ENCODE data around the gene TBCEL. TPM values are rescaled to one million over a fixed set of nuclear protein-coding genes. Genes with fewer than 3 reads are reported as not detected.

Gene TBCEL
- total RNA-seq, 2 experiments from 2014 or later = 11.8 to 13.1 TPM

DNA sequence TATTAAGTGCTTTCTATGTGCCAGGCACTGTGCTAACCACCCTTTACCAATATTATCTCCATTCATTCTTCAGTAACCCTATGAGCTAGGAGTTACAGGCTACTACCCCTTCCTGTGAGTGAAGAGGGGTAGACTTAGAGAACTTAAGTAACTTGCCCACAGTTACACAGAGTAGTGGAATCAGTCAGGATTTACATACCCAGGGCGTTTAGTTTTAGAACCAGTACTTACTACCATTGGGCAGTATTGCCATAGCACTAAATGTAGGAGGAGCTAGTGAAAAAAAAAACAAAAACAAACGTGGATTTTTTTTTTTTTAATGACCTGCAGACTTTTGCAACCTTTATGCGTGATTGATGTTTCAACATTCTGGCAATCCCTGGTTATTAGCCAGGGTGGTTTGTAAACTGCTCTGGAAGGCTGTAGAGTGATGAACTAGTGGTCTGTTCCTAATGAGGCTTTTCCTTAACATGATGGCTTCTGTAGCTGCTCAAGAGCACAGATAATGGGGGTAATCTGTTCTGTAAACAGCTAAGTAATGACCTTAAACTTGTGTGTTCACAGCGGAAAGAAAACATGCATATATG is 11.4 kb downstream of the TBCEL start:
- peaks cover 19% of the 10 kb centered on the region for H3K4me1 Mint-ChIP-seq
- ChIA-PET CTCF (interaction anchor here (0.9 to 1.9 kb wide), 3 partner anchors 11 to 159 kb away, joined by 3 to 6 read pairs (median 4); partner anchors contain the start of gene TBCEL), POLR2A (interaction anchor here (1.3 kb wide), 1 partner anchor 10 kb away, joined by 6 read pairs; no protein-coding TSS in a partner anchor)
- H3K9me3 Mint-ChIP-seq = no peaks in the 10 kb centered on the region
- DNase-seq = no peak
- no peak overlapping the region for H3K4me3 Mint-ChIP-seq
- no peak overlapping the region for H3K27ac Mint-ChIP-seq
- H3K36me3 Mint-ChIP-seq (ENCODE audit: low read depth) = peaks cover 5% of the 10 kb centered on the region
- H3K27me3 Mint-ChIP-seq = peaks cover 1% of the 10 kb centered on the region

DNA sequence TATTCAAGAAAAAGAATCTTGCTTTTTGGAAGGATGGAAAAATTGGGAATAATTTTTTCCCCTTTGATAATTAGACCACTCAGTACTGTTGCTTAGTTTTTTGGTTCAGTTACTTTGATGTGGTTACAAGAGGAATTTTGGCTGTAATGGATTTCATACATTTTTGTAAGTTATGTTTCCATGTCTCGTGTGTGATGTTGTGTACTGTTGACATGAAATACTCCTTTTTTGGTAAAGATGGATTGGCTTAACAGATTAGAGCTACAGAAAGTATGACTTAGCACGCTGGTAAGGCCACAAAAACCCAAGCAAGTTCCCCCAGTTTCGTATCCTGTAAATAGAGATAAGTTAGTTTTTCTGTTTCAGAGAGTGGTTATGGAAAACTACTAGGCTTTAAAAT is 11.9 kb downstream of the TBCEL start:
- POLR2A ChIA-PET = no interaction called here
- CTCF ChIA-PET = no interaction called here
- Mint-ChIP-seq H3K9me3 (no peaks in the 10 kb centered on the region), H3K4me1 (peaks cover 16% of the 10 kb centered on the region), H3K4me3 (no peak overlapping the region), H3K36me3 (ENCODE audit: low read depth) (peaks cover 3% of the 10 kb centered on the region), H3K27me3 (peaks cover 1% of the 10 kb centered on the region), H3K27ac (no peak overlapping the region)
- no peak for DNase-seq

DNA sequence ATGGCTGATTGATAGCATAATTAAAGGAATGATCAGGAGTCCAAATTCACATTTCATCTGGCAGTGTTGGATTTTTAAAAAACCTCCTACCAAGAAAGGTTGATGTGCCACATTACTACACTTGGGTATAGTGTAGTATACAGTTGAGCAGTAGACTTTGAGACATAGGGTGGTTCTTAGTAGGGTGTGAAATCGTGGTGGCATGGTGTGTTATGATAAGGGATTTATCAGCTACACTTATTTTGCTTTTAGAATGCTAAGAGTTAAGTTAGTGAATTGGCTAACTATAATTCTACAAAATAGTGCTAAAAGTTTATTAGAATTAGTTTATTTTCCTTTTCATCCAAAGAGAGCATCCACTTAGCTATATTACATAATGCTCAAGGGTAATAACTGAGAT is 13.1 kb downstream of the TBCEL start:
- Mint-ChIP-seq H3K4me1 (peaks cover 16% of the 10 kb centered on the region), H3K27me3 (peaks cover 1% of the 10 kb centered on the region), H3K27ac (no peak overlapping the region), H3K36me3 (ENCODE audit: low read depth) (peaks cover 3% of the 10 kb centered on the region), H3K4me3 (no peak overlapping the region), H3K9me3 (no peaks in the 10 kb centered on the region)
- DNase-seq = no peak
- POLR2A ChIA-PET = no interaction called here
- CTCF ChIA-PET = no interaction called here

DNA sequence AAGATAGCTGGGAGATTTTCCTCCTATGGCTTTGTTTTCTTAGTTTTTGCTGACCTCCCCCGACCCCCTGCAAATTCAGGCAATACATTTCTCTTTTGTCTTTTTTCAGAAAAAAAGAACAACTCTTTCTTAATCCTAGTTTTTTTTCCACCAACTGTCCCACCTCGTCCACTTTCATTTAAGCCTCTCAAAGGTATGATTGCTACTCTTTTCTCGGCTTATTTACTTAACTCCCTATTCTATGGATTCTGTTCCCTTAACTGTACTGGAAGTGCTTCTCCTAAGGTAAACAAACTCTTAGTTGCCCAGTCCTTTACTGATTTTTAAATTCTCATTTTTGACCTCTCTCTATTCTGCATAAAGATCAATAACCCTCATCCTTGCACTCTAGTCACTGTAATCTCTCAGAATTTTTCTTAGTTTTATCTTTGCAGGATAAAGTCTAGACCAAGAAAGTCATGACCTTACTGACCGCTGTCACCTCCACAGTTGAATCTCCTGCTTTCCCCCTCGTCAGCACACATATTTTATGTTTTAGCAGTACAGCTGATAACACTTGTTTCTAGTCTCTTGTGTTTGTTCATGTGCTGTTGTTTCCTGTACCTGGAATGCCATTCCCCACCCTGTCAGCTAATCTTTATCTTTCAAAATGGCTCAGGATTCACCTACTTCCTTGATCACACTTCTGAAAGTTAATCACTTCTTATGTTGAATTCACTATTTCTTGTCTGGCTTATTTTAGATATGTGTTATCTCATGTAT is 14.9 kb downstream of the TBCEL start:
- H3K9me3 Mint-ChIP-seq = no peaks in the 10 kb centered on the region
- no peak overlapping the region for H3K4me3 Mint-ChIP-seq
- DNase-seq = no peak
- ChIA-PET CTCF (interaction anchor here (1.8 kb wide), 1 partner anchor 156 kb away, joined by 4 read pairs; no protein-coding TSS in a partner anchor), POLR2A (interaction anchor here (1.1 kb wide), 1 partner anchor 10 kb away, joined by 3 read pairs; no protein-coding TSS in a partner anchor)
- H3K36me3 Mint-ChIP-seq (ENCODE audit: low read depth) = peaks cover 3% of the 10 kb centered on the region
- no peak overlapping the region for H3K27ac Mint-ChIP-seq
- peaks cover 16% of the 10 kb centered on the region for H3K4me1 Mint-ChIP-seq
- H3K27me3 Mint-ChIP-seq = peaks cover 1% of the 10 kb centered on the region

DNA sequence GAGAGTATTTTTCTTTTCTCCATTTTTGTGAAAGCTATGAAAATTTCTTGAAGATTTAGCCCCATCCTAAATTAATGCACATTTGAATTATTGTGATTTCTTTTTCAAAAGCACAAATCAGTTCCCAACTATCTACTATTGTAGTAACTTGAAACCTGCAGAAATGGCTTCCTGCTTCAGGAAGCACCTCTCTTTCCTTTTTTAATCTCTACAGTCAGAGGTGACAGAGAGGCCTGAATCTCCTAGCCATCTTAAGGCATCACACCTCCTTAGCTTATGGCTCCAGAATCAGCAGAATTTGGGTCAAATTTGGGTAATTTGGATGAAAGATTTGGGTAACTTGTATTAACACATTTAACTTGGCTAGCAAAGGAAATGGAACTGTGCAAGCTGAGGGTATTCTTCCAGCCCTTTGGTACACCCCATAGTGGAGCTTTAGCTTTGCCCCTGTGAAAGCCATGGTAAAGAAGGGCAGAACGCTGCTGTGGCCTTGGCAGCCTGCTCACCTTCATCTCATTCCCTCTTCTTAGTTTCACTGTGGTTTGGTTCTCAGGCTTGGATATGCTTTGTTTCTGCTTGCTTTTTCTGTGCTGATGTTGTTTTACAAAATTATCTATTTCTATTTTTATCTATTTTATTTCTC is 16.2 kb downstream of the TBCEL start:
- no peak for DNase-seq
- CTCF ChIA-PET = no interaction called here
- H3K36me3 Mint-ChIP-seq (ENCODE audit: low read depth) = peaks cover 3% of the 10 kb centered on the region
- H3K4me1 Mint-ChIP-seq = peaks cover 15% of the 10 kb centered on the region
- POLR2A ChIA-PET = no interaction called here
- H3K27me3 Mint-ChIP-seq = peaks cover 1% of the 10 kb centered on the region
- H3K9me3 Mint-ChIP-seq = no peaks in the 10 kb centered on the region
- no peak overlapping the region for H3K27ac Mint-ChIP-seq
- H3K4me3 Mint-ChIP-seq = no peak overlapping the region

DNA sequence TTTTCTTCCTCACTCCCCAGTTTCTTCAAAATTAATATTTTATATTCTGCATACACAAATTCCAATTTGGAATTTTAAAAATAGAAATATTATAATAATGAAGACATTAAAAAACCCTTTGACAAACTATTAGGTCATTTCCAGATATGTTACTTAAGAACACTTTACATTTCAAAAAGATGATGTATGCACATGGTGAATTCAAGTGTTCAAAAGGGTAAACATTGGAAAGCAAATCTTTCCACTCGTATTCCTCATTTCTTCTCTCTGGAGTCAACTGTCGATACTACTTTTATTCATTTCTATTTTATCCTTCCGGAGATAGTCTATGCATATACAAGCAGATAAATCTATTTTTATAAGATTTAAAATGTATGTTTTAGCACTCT is 16.7 kb downstream of the TBCEL start:
- CTCF ChIA-PET = no interaction called here
- peaks cover 10% of the 10 kb centered on the region for H3K4me1 Mint-ChIP-seq
- POLR2A ChIA-PET = no interaction called here
- no peak overlapping the region for H3K4me3 Mint-ChIP-seq
- no peaks in the 10 kb centered on the region for H3K9me3 Mint-ChIP-seq
- H3K27ac Mint-ChIP-seq = no peak overlapping the region
- H3K36me3 Mint-ChIP-seq (ENCODE audit: low read depth) = peaks cover 3% of the 10 kb centered on the region
- H3K27me3 Mint-ChIP-seq = peaks cover 1% of the 10 kb centered on the region
- DNase-seq = no peak

DNA sequence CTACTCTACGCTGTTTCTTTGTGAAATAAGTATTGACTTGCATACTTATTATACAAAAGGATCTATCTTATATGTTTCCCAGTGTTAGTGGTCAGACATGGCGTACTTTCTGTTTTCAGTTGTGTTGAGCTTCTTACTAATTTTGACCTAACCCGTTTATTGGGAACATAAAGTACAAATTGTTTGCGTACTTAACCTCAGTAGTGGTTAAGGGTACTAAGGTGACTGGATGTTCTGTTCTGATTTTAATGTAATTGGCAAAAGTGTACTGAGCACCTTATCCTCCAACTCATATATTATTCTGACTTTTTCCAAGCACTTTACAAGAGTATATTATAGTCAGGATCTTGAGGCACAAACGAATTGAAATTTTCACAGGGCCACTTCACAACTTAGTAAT is 17.2 kb downstream of the TBCEL start:
- peaks cover 5% of the 10 kb centered on the region for H3K4me1 Mint-ChIP-seq
- DNase-seq = no peak
- ChIA-PET CTCF (no interaction called here), POLR2A (no interaction called here)
- no peak overlapping the region for H3K27ac Mint-ChIP-seq
- H3K4me3 Mint-ChIP-seq = no peak overlapping the region
- no peaks in the 10 kb centered on the region for H3K9me3 Mint-ChIP-seq
- H3K27me3 Mint-ChIP-seq = peaks cover 1% of the 10 kb centered on the region
- peaks cover 3% of the 10 kb centered on the region for H3K36me3 Mint-ChIP-seq (ENCODE audit: low read depth)

DNA sequence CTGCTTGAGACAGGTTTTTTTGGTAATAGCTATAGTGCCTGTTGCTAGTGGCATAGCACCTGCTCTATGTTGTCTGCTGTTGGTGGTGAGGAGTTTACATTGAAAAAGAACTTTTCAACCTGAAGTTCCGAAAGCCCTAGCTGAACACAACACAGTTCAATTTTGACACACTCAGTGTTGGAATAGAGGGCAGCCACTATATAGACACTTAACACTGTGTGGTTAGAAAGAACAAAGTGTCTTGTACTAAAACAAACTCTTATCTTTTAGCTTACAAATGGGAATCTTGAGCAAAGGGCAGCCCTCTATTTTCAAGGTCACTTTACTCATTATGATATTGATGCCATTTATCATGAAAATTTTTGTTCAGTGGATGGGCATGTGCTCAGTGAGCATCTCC is 18.4 kb downstream of the TBCEL start:
- Mint-ChIP-seq H3K4me3 (no peak overlapping the region), H3K9me3 (no peaks in the 10 kb centered on the region), H3K4me1 (no peaks in the 10 kb centered on the region), H3K36me3 (ENCODE audit: low read depth) (peaks cover 8% of the 10 kb centered on the region), H3K27me3 (peaks cover 1% of the 10 kb centered on the region), H3K27ac (no peak overlapping the region)
- ChIA-PET CTCF (no interaction called here), POLR2A (no interaction called here)
- no peak for DNase-seq

DNA sequence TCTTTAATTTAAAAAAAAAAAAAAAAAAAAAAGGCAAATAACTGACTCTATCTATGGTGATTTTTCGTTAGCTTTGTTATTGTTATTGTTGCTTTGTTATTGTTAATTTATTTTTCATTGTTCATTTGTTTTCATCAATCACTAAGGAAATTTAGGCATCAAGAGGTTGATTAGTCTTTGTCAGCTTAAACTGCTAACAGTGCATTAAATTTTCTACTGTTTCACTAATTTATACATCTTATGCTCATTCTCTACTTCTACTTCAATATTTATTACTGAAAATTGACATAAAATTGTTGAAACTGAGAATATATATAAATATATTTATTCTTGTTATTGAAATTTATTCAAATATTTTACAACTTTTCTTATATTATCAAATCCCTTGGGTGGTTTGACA is 24.0 kb downstream of the TBCEL start:
- DNase-seq = no peak
- POLR2A ChIA-PET = interaction anchor here (0.9 kb wide), 1 partner anchor 10 kb away, joined by 3 read pairs; no protein-coding TSS in a partner anchor
- CTCF ChIA-PET = no interaction called here
- Mint-ChIP-seq H3K27me3 (no peaks in the 10 kb centered on the region), H3K4me1 (no peaks in the 10 kb centered on the region), H3K27ac (no peak overlapping the region), H3K9me3 (no peaks in the 10 kb centered on the region), H3K4me3 (no peak overlapping the region), H3K36me3 (ENCODE audit: low read depth) (peaks cover 18% of the 10 kb centered on the region)

DNA sequence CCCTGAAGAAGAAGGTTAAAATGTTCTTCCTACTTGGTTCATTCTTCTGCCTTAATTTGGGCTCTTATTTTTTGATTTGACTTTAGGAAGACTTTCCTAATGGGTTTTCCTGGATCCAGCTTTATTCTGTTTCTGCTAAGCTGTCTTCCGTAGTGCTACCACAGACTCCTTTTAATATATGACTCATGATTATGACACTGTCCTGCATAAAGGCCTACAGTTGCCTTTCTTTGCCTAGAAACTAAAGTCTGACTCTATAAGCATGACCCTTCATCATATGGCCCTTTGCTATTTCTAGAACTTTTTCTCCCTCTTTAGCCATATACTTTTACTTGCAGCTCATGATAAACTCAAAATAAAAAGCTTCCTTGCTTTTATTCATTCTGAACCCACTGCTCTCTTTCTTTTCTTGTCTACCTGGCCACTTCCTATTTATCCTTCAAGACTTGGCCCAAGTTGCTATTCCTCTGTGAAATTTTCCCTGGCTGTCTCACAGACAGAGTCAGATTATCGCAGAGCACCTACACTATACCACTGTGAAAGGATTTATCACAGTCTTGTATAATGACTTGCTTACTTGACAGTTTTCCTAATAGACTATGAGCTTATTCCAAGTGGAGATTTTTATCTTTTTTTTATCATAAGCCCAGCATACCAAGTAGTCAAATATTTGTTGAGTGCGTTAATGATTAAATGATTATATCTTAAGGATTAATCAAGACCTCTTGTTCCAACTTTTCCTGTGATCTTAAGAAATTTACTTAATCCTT is 24.7 kb downstream of the TBCEL start:
- H3K9me3 Mint-ChIP-seq = no peaks in the 10 kb centered on the region
- no peaks in the 10 kb centered on the region for H3K27me3 Mint-ChIP-seq
- ChIA-PET CTCF (no interaction called here), POLR2A (interaction anchor here (0.9 kb wide), 1 partner anchor 10 kb away, joined by 3 read pairs; no protein-coding TSS in a partner anchor)
- no peak overlapping the region for H3K27ac Mint-ChIP-seq
- H3K4me3 Mint-ChIP-seq = no peak overlapping the region
- peaks cover 23% of the 10 kb centered on the region for H3K36me3 Mint-ChIP-seq (ENCODE audit: low read depth)
- no peaks in the 10 kb centered on the region for H3K4me1 Mint-ChIP-seq
- DNase-seq = no peak

DNA sequence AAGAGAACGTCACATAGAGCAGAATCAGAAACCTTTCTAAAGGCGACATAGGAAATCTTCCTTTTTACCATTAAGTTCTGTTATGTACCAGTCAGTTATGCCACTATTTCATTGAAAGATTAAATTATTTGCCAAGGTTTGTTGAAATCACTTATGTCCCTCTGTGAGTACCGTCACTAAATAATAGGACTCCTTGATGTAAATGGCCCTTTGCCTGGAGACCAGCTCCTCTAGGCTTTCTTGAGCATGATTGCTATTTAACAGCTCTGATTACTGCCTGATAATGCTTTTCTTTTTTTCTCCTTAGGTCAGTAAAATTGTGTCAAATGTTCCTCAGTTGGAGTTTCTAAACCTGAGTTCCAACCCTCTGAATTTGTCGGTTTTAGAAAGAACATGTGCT is 29.3 kb downstream of the TBCEL start:
- H3K27ac Mint-ChIP-seq = no peak overlapping the region
- no peaks in the 10 kb centered on the region for H3K9me3 Mint-ChIP-seq
- CTCF ChIA-PET = no interaction called here
- POLR2A ChIA-PET = no interaction called here
- peaks cover 4% of the 10 kb centered on the region for H3K4me1 Mint-ChIP-seq
- peaks cover 39% of the 10 kb centered on the region for H3K36me3 Mint-ChIP-seq (ENCODE audit: low read depth)
- no peak overlapping the region for H3K4me3 Mint-ChIP-seq
- no peaks in the 10 kb centered on the region for H3K27me3 Mint-ChIP-seq
- DNase-seq = no peak

DNA sequence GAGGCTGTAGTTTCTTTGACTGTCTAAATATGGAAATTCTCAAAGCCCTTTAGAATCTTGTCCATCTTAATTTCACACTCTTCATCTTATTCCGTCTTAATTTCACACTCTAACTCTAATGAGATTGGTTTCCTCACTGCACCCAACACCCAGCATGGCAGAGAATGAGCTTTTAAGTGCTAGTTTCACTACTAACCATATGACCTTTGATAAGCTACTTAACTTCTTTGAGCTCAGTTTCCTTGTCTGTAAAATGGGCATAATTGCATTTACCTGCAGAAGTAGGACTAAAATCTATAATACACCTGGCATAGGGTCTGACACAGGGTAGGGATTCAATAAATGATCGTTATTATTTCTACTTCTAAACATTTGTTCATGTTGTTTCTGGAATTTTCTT is 30.4 kb downstream of the TBCEL start:
- no peak for DNase-seq

DNA sequence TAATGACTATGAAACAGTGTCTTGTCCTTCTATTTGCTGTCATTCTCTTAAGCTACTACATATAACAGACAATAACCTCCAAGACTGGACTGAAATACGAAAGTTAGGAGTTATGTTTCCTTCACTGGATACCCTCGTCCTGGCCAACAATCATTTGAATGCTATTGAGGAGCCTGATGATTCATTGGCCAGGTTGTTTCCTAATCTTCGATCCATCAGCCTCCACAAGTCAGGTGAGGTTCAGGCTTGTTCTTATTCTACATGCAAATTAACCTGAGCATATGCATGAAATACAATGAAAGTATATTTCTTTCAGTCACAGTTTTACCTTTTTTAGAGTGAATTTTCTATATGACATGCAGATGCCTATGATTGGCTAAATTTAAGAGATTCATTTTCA is 31.2 kb downstream of the TBCEL start:
- peaks cover 11% of the 10 kb centered on the region for H3K4me1 Mint-ChIP-seq
- H3K27me3 Mint-ChIP-seq = no peaks in the 10 kb centered on the region
- CTCF ChIA-PET = no interaction called here
- no peak for DNase-seq
- no peak overlapping the region for H3K27ac Mint-ChIP-seq
- peaks cover 37% of the 10 kb centered on the region for H3K36me3 Mint-ChIP-seq (ENCODE audit: low read depth)
- H3K4me3 Mint-ChIP-seq = no peak overlapping the region
- no peaks in the 10 kb centered on the region for H3K9me3 Mint-ChIP-seq
- POLR2A ChIA-PET = no interaction called here

More for the DNA sequence above, 30.4 kb downstream of the TBCEL start:
- Mint-ChIP-seq H3K9me3 (no peaks in the 10 kb centered on the region), H3K27ac (no peak overlapping the region), H3K4me3 (no peak overlapping the region), H3K4me1 (peaks cover 5% of the 10 kb centered on the region), H3K36me3 (ENCODE audit: low read depth) (peaks cover 40% of the 10 kb centered on the region), H3K27me3 (no peaks in the 10 kb centered on the region)
- ChIA-PET CTCF (no interaction called here), POLR2A (no interaction called here)
